DND-41 (cell line): ENCODE measurements around the gene CNTNAP1.

ENCODE experiments used
- ATAC-seq: fragments of 200-7000 bp; cut with Tn5 transposase; 3 replicates; pipeline ENCODE4 v1.9.1; 2021; ENCODE audit warnings: low read depth; ENCODE audit not compliant: insufficient read depth
- DNase-seq: peaks from one replicate; pipeline ENCODE4 v3.0.0-alpha.2; 2020
- H2AFZ ChIP-seq: 2 replicates; pipeline ENCODE4 v1.6.0; 2012; ENCODE audit warnings: low read depth, low read length
- H3K27ac ChIP-seq: 2 replicates; pipeline ENCODE4 v1.5.1; 2012; ENCODE audit warnings: low read length, inconsistent platforms
- H3K27me3 ChIP-seq: fragments of 200-600 bp; sonication (generic); 2 replicates; pipeline ENCODE4 v1.6.0; 2012; ENCODE audit warnings: low read length, mild to moderate bottlenecking, inconsistent platforms; ENCODE audit not compliant: insufficient read depth, poor library complexity
- H3K36me3 ChIP-seq: 2 replicates; pipeline ENCODE4 v1.5.1; 2012; ENCODE audit warnings: low read length, inconsistent platforms; ENCODE audit not compliant: insufficient read depth
- H3K4me1 ChIP-seq: 2 replicates; pipeline ENCODE4 v1.5.1; 2012; ENCODE audit warnings: mild to moderate bottlenecking, low read length; ENCODE audit not compliant: insufficient read depth
- H3K4me2 ChIP-seq: 2 replicates; pipeline ENCODE4 v1.6.0; 2012; ENCODE audit warnings: mild to moderate bottlenecking, moderate library complexity, low read length, inconsistent platforms; ENCODE audit not compliant: insufficient read depth
- H3K4me3 ChIP-seq, 2 experiments: fragments of 200-600 bp in 1 of 2; shearing (Covaris generic) in 1 of 2; 2 replicates each; pipeline ENCODE4 v1.5.1; 2012 to 2016; ENCODE audit warnings: inconsistent platforms in 2 of 2, low read length in 2 of 2, mild to moderate bottlenecking in 2 of 2, low read depth in 1 of 2, moderate library complexity in 1 of 2
- H3K79me2 ChIP-seq: 2 replicates; pipeline ENCODE4 v1.6.0; 2012; ENCODE audit warnings: low read length, inconsistent platforms; ENCODE audit not compliant: insufficient read depth
- H3K9ac ChIP-seq: 2 replicates; pipeline ENCODE4 v1.6.0; 2012; ENCODE audit warnings: low read depth, mild to moderate bottlenecking, inconsistent platforms, low read length, moderate library complexity
- H3K9me3 ChIP-seq: 2 replicates; pipeline ENCODE4 v1.5.1; 2012; ENCODE audit warnings: low read length, moderate library complexity, mild to moderate bottlenecking, inconsistent platforms; ENCODE audit not compliant: insufficient read depth, severe bottlenecking
- H4K20me1 ChIP-seq: 2 replicates; pipeline ENCODE4 v1.6.0; 2012; ENCODE audit warnings: low read length; ENCODE audit not compliant: insufficient read depth
- EZH2 ChIP-seq: IDR thresholded peaks from 3 replicates; pipeline ENCODE4 v1.6.1; 2012; ENCODE audit warnings: borderline replicate concordance, low read depth, mild to moderate bottlenecking, moderate library complexity, low read length, inconsistent platforms; ENCODE audit not compliant: severe bottlenecking
- TF ChIP-seq, protein P1 (sequence below): IDR thresholded peaks from 2 replicates; pipeline ENCODE4 v1.5.1; 2012; ENCODE audit warnings: borderline replicate concordance, low read length, moderate library complexity, mild to moderate bottlenecking; ENCODE audit not compliant: poor library complexity, severe bottlenecking; ENCODE audit errors: extremely low read depth

The CNTNAP1 gene

DNA sequence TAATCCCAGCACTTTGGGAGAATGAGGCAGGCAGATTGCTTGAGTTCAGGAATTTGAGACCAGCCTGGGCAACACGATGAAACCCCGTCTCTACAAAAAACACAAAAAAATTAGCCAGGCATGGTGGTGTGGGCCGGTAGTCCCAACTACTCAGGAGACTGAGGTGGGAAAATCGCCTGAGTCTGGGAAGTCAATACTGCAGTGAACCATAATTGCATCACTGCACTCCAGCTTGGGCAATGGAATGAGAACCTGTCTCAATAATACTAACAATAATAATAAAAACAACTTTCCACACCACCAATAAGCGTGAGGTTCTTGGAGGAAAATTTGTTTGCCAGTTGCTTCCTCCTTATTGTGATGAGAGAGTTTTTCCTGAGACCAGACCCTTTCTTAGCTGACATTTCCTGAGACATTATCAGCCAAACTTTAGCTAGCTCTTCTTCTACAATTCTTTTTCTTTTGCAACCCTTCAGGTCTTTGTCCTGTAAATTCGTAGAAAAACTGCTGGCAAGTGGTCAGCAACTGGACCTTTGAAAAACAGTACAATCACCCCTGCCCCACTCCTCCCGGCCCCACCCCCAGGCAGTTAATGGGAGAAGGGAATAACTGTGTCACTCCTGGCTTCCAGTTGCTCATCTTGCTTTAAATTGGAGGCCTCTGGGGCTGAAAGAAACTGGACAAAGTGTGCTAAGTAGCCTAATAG lies 66.0 kb downstream of the CNTNAP1 start:
- 0 out of 2 replicates have a peak, but pooled peaks cover 3% of the 10 kb centered on the region for H4K20me1 ChIP-seq
- ATAC-seq (no peak), DNase-seq (no peak)
- no peak overlapping the region for H3K27ac ChIP-seq
- no peak overlapping the region for H2AFZ ChIP-seq
- H3K9me3 ChIP-seq: no peaks in the 10 kb centered on the region
- no peak overlapping the region for H3K4me2 ChIP-seq
- H3K79me2 ChIP-seq: peaks cover 15% of the 10 kb centered on the region
- H3K4me3 ChIP-seq: no peak overlapping the region
- no peak for TF ChIP-seq EZH2
- TF ChIP-seq, protein P1, sequence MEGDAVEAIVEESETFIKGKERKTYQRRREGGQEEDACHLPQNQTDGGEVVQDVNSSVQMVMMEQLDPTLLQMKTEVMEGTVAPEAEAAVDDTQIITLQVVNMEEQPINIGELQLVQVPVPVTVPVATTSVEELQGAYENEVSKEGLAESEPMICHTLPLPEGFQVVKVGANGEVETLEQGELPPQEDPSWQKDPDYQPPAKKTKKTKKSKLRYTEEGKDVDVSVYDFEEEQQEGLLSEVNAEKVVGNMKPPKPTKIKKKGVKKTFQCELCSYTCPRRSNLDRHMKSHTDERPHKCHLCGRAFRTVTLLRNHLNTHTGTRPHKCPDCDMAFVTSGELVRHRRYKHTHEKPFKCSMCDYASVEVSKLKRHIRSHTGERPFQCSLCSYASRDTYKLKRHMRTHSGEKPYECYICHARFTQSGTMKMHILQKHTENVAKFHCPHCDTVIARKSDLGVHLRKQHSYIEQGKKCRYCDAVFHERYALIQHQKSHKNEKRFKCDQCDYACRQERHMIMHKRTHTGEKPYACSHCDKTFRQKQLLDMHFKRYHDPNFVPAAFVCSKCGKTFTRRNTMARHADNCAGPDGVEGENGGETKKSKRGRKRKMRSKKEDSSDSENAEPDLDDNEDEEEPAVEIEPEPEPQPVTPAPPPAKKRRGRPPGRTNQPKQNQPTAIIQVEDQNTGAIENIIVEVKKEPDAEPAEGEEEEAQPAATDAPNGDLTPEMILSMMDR: no peak
- H3K9ac ChIP-seq: no peak overlapping the region
- no peaks in the 10 kb centered on the region for H3K27me3 ChIP-seq
- H3K36me3 ChIP-seq: no peaks in the 10 kb centered on the region
- peaks cover 22% of the 10 kb centered on the region for H3K4me1 ChIP-seq

DNA sequence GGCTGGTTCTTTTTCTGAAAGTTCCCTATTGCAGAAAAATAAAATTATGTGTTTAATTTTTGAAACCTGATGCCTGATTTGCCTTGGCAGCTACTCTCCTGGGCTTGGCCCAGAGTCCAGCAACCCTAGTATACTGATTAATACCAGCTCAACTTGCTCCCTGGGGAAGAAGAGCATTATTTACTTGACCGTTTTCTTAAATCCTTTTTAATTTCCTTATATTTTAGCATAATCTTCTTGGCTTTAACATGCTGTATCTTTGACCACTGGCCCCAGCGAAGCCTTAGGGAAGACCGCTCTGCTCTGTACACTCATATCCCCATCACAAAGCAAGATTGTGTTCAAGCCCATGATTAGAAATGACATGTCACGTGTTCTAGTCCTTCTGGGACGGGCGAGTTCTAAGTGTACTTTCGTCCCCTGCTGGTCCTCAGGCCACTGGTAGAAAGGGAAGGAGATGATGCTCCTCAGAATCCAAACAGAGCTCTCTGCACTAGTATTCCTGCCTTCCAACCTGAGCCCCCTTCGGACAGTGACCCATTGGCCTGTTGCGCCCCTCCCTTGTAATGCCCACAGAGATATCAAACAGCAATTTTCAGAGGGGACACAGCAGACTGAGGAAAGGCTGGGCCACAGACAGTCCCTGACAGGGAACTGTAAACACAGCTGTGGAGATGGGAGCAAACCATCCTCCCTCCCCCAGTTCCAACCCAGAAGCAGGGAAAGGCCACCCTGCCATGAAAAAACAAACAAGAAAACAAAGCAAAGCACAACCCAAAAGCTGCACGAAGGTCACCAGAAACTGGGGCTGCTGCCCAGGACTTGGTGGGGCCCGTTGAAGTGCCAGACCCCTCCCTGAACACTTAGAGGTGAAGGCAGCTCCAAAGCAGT lies 66.8 kb downstream of the CNTNAP1 start:
- peaks cover 7% of the 10 kb centered on the region for H3K79me2 ChIP-seq
- DNase-seq (no peak), ATAC-seq (no peak)
- H3K9me3 ChIP-seq: no peaks in the 10 kb centered on the region
- no peak for TF ChIP-seq EZH2
- TF ChIP-seq, protein P1: no peak
- H3K4me3 ChIP-seq: no peak overlapping the region
- H3K27me3 ChIP-seq: no peaks in the 10 kb centered on the region
- H3K4me2 ChIP-seq: no peak overlapping the region
- H3K9ac ChIP-seq: no peak overlapping the region
- H3K27ac ChIP-seq: no peak overlapping the region
- H4K20me1 ChIP-seq: no peaks in the 10 kb centered on the region
- H2AFZ ChIP-seq: no peak overlapping the region
- peaks cover 14% of the 10 kb centered on the region for H3K4me1 ChIP-seq
- H3K36me3 ChIP-seq: no peaks in the 10 kb centered on the region
